HT-29 (cell line): ENCODE results near the gene KRT26. TPM values are rescaled to one million over a fixed set of nuclear protein-coding genes. Genes with fewer than 3 reads are reported as not detected.

ENCODE experiments used
- DNase-seq: peaks from one replicate; pipeline ENCODE4 v3.0.0-alpha.2; 2015; ENCODE audit warnings: low spot score
- total RNA-seq: library from RNA; depleted of rRNA; stranded (reverse); fragments of >200 nt; shearing (Covaris generic); gene quantifications from 2 replicates; pipeline ENCODE4 v1.2.3, GENCODE V29; 2014; rRNA removed

The KRT26 gene
- total RNA-seq, 1 experiment from 2014 or later = not detected

DNA sequence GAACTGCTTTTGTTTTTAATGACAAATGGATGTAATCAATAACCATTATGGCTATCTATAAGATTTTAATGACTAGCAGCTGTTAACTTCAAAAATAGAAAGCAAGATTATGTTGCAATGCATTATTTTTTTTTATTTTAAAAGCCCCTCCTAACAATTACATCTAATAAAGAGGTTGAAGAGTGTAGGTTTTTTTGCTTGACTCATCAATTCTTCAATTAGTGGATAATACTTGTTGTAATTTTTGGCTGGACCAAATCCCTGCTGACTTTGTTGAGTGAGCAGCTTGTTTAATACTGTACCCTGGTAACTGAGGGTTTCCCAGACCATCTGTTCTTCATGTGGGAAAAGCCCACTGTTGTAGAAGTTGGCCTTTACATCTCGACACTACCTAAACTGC is 41.0 kb downstream of the KRT26 start:
- DNase-seq = no peak

GRCh38 chr17:40727447-40728231 is 44.4 kb downstream of the KRT26 start:
- no peak for DNase-seq

GRCh38 chr17:40726919-40727318 is 45.1 kb downstream of the KRT26 start:
- DNase-seq = no peak

DNA sequence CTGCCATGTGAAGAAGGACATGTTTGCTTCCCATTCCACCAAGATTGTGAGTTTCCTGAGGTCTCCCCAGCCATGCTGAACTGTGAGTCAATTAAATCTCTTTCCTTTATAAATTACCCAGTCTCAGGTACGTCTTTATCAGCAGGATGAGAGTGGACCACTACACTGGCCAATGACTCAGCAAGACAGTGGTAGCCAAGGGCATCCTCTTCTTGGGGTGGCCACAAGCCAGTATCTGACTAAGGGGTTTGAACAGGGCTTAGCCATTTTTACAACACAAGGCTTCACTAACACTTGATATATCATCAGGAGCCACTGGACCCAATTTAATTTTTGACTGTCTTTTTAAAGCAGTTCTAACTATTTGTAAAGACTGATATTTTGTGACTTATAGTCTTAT is 47.3 kb downstream of the KRT26 start:
- DNase-seq = no peak

- DNase-seq = no peak
Measured at GRCh38 chr17:40722241-40722640, 49.8 kb downstream of the KRT26 start.

- DNase-seq = no peak
Measured at GRCh38 chr17:40720899-40721298, 51.1 kb downstream of the KRT26 start.

- DNase-seq = no peak
Measured at GRCh38 chr17:40718930-40719329, 53.1 kb downstream of the KRT26 start.

- no peak for DNase-seq
Measured at GRCh38 chr17:40717776-40718175, 54.2 kb downstream of the KRT26 start.

Other genes with a start within 250 kb of the KRT26 start
- not detected in 2 replicates for gene CCR7, start 206.7 kb downstream of the KRT26 start, total RNA-seq
- gene SMARCE1, start 124.4 kb downstream of the KRT26 start, total RNA-seq = 30.0 and 34.8 TPM in 2 replicates
- gene KRT222, start 107.0 kb downstream of the KRT26 start, total RNA-seq = not detected in 2 replicates
- gene KRT24, start 68.4 kb downstream of the KRT26 start, total RNA-seq = not detected in 2 replicates
- gene KRT25, start 16.9 kb downstream of the KRT26 start, total RNA-seq = not detected in 2 replicates
- not detected in 2 replicates for gene KRT27, start 10.3 kb upstream of the KRT26 start, total RNA-seq
- not detected in 2 replicates for gene KRT28, start 27.8 kb upstream of the KRT26 start, total RNA-seq
- 14.7 and 17.7 TPM in 2 replicates for gene KRT10, start 50.4 kb upstream of the KRT26 start, total RNA-seq
- gene KRT12, start 95.0 kb upstream of the KRT26 start, total RNA-seq = 0.33 and 0.39 TPM in 2 replicates
- 189 and 203 TPM in 2 replicates for gene KRT20, start 113.0 kb upstream of the KRT26 start, total RNA-seq
- 3.3 and 4.1 TPM in 2 replicates for gene KRT23, start 165.4 kb upstream of the KRT26 start, total RNA-seq
- not detected in 2 replicates for gene KRT39, start 194.7 kb upstream of the KRT26 start, total RNA-seq
- 2.4 and 2.7 TPM in 2 replicates for gene KRT40, start 212.1 kb upstream of the KRT26 start, total RNA-seq
- gene KRTAP3-3, start 222.0 kb upstream of the KRT26 start, total RNA-seq = not detected in 2 replicates
- not detected in 2 replicates for gene KRTAP3-2, start 227.7 kb upstream of the KRT26 start, total RNA-seq
- not detected in 2 replicates for gene KRTAP3-1, start 236.9 kb upstream of the KRT26 start, total RNA-seq